ENCODE measurements around the gene CARS2.
"Not testable (repeated sequence)": the region's sequence is repeated elsewhere in the genome, so short reads cannot be mapped to it uniquely, and the experiment has no call there.

The CARS2 gene

GRCh38 chr13:110683203-110683883 lies 22.6 kb downstream of the CARS2 start:
- no peak for DNase-seq

DNA sequence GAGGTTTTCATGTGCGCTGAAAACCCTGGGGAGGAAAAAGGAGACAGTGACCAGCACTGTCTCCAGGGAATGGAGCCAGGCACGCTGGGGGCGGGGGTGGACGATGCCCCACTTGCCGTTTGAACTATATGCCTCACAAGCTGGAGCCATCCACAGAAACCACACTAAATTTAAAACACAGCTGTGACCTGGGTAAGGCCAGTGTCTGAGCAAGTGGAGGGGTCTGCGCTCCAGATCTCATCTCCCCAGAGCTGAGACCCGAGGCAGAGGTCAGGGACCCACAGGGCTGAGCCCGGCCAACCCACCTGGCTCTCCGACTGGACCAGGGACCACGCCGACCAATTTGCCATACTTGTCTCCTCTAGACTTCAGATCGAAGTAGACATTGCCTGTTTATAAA lies 23.2 kb downstream of the CARS2 start:
- no peak for DNase-seq

DNA sequence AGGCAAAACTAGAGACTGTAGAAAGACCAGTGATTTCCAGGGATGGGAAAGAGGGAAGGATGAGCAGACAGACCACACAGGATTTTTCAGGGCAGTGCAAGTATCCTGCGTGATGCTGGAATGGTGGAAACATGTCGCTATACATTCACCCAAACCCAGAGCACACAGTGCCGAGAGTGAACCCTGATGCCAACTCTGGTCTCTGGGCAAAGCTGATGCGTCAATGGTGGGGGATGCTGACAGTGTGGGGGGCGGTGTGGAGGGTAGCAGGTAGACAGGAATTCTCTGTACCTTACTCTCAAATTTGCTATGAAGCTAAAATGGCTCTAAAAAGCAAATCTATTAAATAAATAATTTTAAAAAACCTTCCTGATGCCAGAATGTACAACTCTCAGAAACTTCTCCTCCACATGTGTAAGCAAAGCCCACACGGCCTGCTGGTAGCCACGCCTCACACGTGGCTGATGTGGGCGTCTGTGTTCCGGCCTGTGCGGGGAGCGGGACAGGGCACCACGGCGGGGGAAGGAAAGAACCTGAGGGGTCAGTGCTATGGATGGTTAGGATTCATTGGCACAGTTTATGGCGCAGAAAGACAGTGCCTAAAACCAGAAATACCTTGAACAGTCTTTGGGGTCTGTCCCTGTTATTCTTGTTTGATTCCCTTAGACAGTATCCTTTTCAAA lies 23.9 kb downstream of the CARS2 start:
- DNase-seq, result no peak

- DNase-seq, result no peak
Measured at GRCh38 chr13:110680852-110681251, 25.1 kb downstream of the CARS2 start.

GRCh38 chr13:110677731-110678545 lies 28.0 kb downstream of the CARS2 start:
- DNase-seq, result no peak

DNA sequence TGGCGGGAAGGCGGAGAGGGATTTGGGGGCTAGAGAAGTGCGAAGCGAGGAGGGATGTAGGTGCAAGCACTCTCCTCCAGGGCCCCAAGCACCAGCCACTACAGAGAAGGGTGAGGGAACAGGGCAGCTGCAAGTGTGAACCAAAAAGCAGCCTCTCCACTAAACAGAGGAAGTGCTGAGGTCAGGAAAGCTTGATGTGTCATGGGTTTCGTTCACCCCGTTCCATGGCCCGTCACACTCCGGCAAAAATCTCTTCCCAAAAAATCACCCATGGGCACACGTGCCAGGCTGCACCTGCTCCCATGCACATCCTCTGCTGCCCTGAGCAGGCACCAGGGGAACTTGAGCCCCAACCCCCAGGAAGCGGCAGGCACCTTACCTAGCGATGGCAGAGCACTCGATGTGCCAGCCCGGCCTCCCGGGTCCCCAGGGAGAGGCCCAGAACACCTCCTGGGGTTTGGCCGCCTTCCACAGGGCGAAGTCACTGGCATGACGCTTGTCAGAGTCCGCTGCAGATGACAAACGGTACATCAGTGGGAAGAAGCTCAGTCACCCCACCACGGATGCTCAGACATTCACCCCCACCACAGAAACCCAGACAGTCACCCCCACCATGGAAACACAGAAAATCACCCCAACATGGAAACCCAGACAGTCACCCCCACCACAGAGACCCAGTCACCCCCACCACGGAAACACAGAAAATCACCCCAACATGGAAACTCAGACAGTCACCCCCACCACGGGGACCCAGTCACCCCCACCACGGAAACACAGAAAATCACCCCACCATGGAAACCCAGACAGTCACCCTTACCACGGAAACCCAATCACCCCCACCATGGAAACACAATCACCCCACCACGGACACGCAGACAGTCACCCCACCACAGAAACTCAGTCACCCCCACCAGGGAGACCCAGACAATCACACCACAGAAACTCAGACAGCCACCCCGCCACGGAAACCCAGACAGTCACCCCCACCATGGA lies 29.0 kb downstream of the CARS2 start:
- DNase-seq, result no peak

- not testable (repeated sequence) for DNase-seq
Measured at GRCh38 chr13:110669814-110670213, 36.1 kb downstream of the CARS2 start.

DNA sequence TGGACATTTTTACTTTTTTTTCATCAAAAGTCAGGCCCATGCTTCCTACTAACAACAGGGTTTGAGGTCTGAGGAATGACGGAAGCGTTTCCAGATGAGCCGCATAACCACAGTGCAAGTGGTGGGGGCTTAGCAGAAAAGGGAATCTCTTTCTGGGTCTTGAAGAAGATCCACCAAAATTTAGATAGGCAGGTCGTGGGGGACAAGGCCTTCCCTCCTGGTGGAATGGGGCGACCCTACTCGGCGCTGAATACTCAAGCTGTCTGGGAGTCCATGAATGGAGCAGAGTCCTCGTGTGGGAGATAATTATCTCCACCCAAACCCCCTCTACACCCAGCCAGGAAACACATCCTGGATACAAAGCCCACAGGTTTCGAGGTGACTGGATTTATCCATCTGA lies 36.9 kb downstream of the CARS2 start:
- no peak for DNase-seq

GRCh38 chr13:110666255-110666533 lies 39.7 kb downstream of the CARS2 start:
- no peak for DNase-seq

GRCh38 chr13:110665491-110666254 lies 40.2 kb downstream of the CARS2 start:
- no peak for DNase-seq

DNA sequence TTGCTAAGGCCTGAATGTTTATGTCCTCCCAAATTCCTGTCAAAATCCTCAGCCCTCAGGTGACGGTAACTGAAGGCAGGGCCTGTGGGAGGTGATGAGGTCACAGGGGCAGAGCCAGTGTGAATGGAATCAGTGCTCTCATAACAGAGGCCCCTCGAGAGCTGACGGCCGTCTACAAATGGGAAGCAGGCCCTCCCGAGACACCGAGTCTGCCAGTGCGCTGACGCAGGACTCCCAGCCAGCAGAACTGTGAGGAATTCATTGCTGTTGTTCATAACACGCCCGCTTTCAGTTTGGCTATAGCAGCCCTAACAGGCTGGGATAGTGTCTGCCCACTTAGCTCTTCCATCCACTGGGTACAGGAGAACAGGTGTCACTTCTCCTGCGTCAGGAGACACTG lies 41.2 kb downstream of the CARS2 start:
- DNase-seq, result no peak

DNA sequence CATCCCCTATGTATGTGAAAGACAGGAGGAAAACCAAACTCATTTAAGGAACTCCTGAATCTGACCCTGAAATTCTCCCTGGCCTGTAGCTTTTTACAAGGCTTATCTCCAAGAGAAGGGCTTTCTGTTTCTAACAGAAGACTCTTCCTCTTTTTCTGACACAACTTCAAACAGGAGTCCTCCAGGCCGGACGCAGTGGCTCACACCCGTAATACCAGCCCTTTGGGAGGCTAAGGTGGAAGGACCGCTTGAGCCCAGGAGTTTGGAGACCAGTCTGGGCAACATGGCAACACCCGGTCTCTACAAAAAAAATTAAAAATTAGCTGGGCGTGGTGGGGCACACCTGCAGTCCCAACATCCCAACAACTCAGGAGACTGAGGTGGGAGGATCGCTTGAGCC lies 41.9 kb downstream of the CARS2 start:
- DNase-seq, result no peak

DNA sequence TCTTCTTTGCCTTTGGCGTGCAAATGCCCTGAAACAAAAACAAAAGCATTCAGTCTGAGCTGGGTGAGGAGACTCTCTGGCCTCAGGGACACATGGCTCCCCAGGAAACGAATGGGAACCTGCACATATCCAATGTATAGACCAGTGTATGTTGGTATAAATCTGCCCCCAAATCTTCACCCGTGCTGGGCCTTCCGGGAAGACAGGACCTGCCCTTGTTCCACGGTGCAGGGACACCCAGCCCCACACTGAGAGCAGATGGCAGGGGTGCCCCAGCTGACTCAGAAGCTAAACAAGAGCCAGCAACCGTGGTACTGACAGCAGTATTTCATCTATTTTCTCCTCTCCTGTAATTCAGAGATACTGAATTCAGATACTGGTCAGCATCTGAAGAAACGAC lies 42.4 kb downstream of the CARS2 start:
- DNase-seq, result no peak

GRCh38 chr13:110662777-110663443 lies 43.0 kb downstream of the CARS2 start:
- no peak for DNase-seq

GRCh38 chr13:110662091-110662490 lies 43.8 kb downstream of the CARS2 start:
- no peak for DNase-seq

GRCh38 chr13:110661256-110661655 lies 44.7 kb downstream of the CARS2 start:
- DNase-seq, result no peak

DNA sequence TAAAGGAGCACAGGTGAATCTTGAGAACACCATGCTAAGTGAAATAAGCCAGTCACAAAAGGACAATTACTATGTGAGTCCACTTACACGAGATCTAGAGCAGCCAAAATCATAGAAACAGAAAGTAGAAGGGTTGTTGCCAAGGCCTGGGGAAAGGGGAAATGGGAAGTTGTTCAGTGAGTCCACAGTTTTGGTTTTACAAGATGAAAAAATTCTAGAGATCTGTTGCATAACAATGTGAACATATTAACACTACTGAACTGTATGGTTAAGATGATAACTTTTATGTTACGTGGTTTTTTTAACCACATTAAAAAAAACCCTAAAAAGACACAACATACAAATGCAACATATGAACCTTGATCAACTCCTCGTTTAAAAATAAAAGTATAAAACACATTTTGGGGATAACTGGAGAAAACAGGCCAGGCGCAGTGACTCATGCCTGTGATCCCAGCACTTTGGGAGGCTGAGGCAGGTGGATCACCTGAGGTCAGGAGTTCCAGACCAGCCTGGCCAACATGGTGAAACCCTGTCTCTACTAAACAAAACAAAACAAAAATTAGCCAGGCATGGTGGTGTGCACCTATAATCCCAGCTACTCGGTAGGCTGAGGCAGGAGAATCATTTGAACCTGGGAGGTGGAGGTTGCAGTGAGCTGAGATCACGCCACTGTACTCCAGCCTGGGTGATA lies 47.6 kb downstream of the CARS2 start:
- DNase-seq, result not testable (repeated sequence)

DNA sequence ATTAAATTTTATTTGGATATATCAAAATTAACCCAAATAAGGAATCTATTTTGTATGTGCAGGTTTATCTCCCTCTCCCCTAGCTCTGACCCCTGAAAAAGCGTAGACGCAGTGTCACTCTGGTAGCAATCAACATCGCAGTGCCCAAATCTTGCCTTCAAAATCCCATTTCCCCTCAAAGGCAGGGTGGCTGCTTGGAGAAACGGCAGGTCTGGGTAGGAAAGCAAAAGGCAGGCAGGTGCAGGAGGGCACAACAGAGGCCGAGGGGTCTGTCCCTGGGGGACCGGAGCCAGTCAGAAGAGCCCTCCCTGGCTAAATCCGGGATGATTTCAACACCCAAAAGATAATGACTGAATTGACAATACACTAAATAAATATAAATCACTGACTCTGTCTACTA lies 48.7 kb downstream of the CARS2 start:
- DNase-seq, result no peak

GRCh38 chr13:110653851-110654250 lies 52.1 kb downstream of the CARS2 start:
- DNase-seq, result no peak

All from nucleus accumbens (tissue), 56 donors.